K562 (cell line): Measurements from ENCODE around the gene FGF22. TPM values are rescaled to one million over a fixed set of nuclear protein-coding genes. Genes with fewer than 3 reads are reported as not detected.
A peak's percentile ranks its signal among the peaks of the same experiment; 100 is the strongest.

Experiments used
- CBFA2T3 ChIP-seq: fragments of 450-650 bp; IDR thresholded peaks from 2 replicates; pipeline ENCODE4 v1.6.1; 2017
- CCNT2 ChIP-seq: IDR thresholded peaks from 2 replicates; pipeline ENCODE4 v1.6.1; 2011; ENCODE audit warnings: borderline replicate concordance, low read depth, mild to moderate bottlenecking, moderate library complexity, mixed read lengths, low read length; ENCODE audit not compliant: insufficient read length; ENCODE audit errors: extremely low read depth
- HDAC3 ChIP-seq: fragments of 450-650 bp; IDR thresholded peaks from 2 replicates; pipeline ENCODE4 v1.6.1; 2018; ENCODE audit warnings: borderline replicate concordance, mild to moderate bottlenecking, moderate library complexity; ENCODE audit not compliant: partially characterized antibody
- KLF6 ChIP-seq: fragments of 250-450 bp; sonication (Bioruptor Pico); IDR thresholded peaks from 2 replicates; pipeline ENCODE4 v1.4.0; 2020; ENCODE audit warnings: mild to moderate bottlenecking, moderate library complexity, borderline replicate concordance
- NR2C1 ChIP-seq, 2 experiments: fragments of 450-650 bp; IDR thresholded peaks; 2 replicates each; pipeline ENCODE4 v1.6.1; 2017; ENCODE audit warnings: mild to moderate bottlenecking in 2 of 2, antibody characterized with exemption in 1 of 2, inconsistent platforms in 1 of 2, missing compliant biosample characterization in 1 of 2, missing genetic modification characterization in 1 of 2
- PHB2 ChIP-seq: fragments of 450-650 bp; IDR thresholded peaks from 2 replicates; pipeline ENCODE4 v1.6.1; 2017; ENCODE audit warnings: low read depth
- POLR2G ChIP-seq: fragments of 200-400 bp; formaldehyde crosslinking; IDR thresholded peaks from 2 replicates; pipeline ENCODE4 v1.6.1; 2017; ENCODE audit warnings: low read depth, mild to moderate bottlenecking, antibody characterized with exemption, low read length, moderate library complexity
- RBM39 ChIP-seq: fragments of 200-400 bp; formaldehyde crosslinking; optimal IDR thresholded peaks from 2 replicates; pipeline ENCODE3; 2018; ENCODE audit warnings: low read depth, low read length
- SIRT6 ChIP-seq: IDR thresholded peaks from one replicate; pipeline ENCODE4 v1.6.1; 2012; ENCODE audit warnings: low read depth, mild to moderate bottlenecking, control low read depth, inconsistent platforms, low read length, moderate library complexity
- SMAD2 ChIP-seq: fragments of 150-350 bp; IDR thresholded peaks from 2 replicates; pipeline ENCODE4 v1.6.1; 2014; ENCODE audit warnings: low read depth, mild to moderate bottlenecking, low read length
- SMARCA4 ChIP-seq: fragments of 450-650 bp; IDR thresholded peaks from 2 replicates; pipeline ENCODE4 v1.6.1; 2016
- ZBED1 ChIP-seq: IDR thresholded peaks from 2 replicates; pipeline ENCODE4 v1.6.1; 2014
- ZC3H4 ChIP-seq: sonication (generic); formaldehyde crosslinking; IDR thresholded peaks from 2 replicates; pipeline ENCODE4 v1.9.0; 2021; ENCODE audit warnings: missing genetic modification reagents, borderline replicate concordance
- polyA plus RNA-seq, 8 experiments: library from polyadenylated mRNA; depleted of rRNA in 4 of 8; stranded (reverse) in 5 of 8; unstranded in 3 of 8; fragments of >200 nt; fragmentation: Nextera tagmentation in 2 of 8; fragmentation: Illumina TruSeq in 1 of 8; extraction: Ambion mirVana in 2 of 8; extraction: Trizol in 1 of 8; gene quantifications; 2 replicates each; pipeline versions ENCODE4 v1.2.1 to v1.2.3, GENCODE V29; 2011 to 2014; ENCODE audit warnings: inconsistent platforms in 1 of 8, missing spikeins in 1 of 8
- total RNA-seq, 7 experiments: library from RNA; depleted of rRNA in 6 of 7; stranded (reverse); fragments of >200 nt in 6 of 7; fragmentation: Illumina TruSeq in 2 of 7; extraction: Trizol in 2 of 7; gene quantifications; 2 replicates each; pipeline versions ENCODE4 v1.2.1 to v1.2.3, GENCODE V29; 2011 to 2021; ENCODE audit warnings: low replicate concordance in 1 of 7
- TF ChIP-seq, protein P1 (sequence below): sonication (generic); formaldehyde crosslinking; IDR thresholded peaks from 2 replicates; pipeline ENCODE4 v1.8.0; 2022; ENCODE audit warnings: mild to moderate bottlenecking, missing genetic modification reagents
- TF ChIP-seq, protein P2 (sequence below): sonication (generic); formaldehyde crosslinking; IDR thresholded peaks from 2 replicates; pipeline ENCODE4 v1.8.0; 2023; ENCODE audit warnings: mild to moderate bottlenecking, missing genetic modification reagents
- TF ChIP-seq, protein P3 (sequence below): fragments of 250-450 bp; sonication (Bioruptor Pico); IDR thresholded peaks from 2 replicates; pipeline ENCODE4 v1.5.1; 2021; ENCODE audit warnings: mild to moderate bottlenecking
- TF ChIP-seq, protein P4 (sequence below): fragments of 250-450 bp; sonication (Bioruptor Pico); IDR thresholded peaks from 2 replicates; pipeline ENCODE4 v1.8.0; 2021; ENCODE audit warnings: mild to moderate bottlenecking, moderate library complexity
- TF ChIP-seq, protein P5 (sequence below): sonication (generic); IDR thresholded peaks from 2 replicates; pipeline ENCODE4 v1.6.1; 2016

Gene FGF22
- total and polyA plus RNA-seq, 9 of the 15 experiments (the other 6 are each of a cell fraction or from before 2014, with no cell fraction given) = 0.14 to 2.2 (median 0.86) TPM; not detected in 4

DNA sequence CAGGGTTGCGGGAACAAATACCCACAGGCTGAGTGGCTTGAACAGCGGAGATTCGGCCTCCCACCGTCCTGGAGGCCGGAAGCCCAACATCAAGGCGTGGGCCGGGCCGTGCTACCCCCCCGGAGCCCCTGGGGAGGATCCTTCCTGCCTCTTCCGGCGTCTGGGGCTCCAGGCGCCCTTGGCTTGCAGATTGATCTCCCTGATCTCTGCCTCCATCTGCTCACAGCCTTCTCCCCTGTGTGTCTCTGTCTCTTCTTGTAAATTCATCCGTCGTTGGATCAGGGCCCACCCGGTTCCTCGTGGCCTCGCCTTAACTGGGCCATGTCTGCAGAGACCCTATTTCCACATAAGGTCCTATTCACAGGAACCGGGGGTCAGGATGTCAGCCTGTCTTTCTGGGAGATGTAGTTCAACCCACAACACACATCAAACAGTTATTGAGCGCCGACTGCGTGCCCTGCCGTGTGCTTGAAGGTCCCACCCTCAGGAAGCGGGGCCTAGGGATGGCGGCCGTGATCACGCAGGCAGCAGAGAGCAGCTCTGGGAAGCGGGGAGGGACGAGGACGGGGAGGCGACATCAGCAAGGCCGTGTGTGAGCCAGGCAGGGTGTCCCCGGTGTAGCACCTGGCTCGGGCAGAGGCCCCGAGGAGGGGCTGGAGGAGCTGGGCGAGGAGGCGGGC lies 28.7 kb upstream of the FGF22 start (continued):
- TF ChIP-seq NR2C1 (IDR thresholded peaks at IDR 0.05) = peak; percentile 73; the same call in 1 of the 2 replicates
- TF ChIP-seq NR2C1 (tag; IDR thresholded peaks at IDR 0.05) = peak; percentile 77; the same call in 1 of the 2 replicates
- TF ChIP-seq KLF6 (CRISPR knock-in tag) = no peak
- TF ChIP-seq ZBED1 = 0 out of 2 replicates have a peak, but pooled peaks have one; percentile 45
- TF ChIP-seq SMARCA4 = peak; percentile 55
- TF ChIP-seq, protein P1, sequence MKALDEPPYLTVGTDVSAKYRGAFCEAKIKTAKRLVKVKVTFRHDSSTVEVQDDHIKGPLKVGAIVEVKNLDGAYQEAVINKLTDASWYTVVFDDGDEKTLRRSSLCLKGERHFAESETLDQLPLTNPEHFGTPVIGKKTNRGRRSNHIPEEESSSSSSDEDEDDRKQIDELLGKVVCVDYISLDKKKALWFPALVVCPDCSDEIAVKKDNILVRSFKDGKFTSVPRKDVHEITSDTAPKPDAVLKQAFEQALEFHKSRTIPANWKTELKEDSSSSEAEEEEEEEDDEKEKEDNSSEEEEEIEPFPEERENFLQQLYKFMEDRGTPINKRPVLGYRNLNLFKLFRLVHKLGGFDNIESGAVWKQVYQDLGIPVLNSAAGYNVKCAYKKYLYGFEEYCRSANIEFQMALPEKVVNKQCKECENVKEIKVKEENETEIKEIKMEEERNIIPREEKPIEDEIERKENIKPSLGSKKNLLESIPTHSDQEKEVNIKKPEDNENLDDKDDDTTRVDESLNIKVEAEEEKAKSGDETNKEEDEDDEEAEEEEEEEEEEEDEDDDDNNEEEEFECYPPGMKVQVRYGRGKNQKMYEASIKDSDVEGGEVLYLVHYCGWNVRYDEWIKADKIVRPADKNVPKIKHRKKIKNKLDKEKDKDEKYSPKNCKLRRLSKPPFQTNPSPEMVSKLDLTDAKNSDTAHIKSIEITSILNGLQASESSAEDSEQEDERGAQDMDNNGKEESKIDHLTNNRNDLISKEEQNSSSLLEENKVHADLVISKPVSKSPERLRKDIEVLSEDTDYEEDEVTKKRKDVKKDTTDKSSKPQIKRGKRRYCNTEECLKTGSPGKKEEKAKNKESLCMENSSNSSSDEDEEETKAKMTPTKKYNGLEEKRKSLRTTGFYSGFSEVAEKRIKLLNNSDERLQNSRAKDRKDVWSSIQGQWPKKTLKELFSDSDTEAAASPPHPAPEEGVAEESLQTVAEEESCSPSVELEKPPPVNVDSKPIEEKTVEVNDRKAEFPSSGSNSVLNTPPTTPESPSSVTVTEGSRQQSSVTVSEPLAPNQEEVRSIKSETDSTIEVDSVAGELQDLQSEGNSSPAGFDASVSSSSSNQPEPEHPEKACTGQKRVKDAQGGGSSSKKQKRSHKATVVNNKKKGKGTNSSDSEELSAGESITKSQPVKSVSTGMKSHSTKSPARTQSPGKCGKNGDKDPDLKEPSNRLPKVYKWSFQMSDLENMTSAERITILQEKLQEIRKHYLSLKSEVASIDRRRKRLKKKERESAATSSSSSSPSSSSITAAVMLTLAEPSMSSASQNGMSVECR (CRISPR knock-in tag) = no peak; the same call in 1 of the 2 replicates
- TF ChIP-seq, protein P2, sequence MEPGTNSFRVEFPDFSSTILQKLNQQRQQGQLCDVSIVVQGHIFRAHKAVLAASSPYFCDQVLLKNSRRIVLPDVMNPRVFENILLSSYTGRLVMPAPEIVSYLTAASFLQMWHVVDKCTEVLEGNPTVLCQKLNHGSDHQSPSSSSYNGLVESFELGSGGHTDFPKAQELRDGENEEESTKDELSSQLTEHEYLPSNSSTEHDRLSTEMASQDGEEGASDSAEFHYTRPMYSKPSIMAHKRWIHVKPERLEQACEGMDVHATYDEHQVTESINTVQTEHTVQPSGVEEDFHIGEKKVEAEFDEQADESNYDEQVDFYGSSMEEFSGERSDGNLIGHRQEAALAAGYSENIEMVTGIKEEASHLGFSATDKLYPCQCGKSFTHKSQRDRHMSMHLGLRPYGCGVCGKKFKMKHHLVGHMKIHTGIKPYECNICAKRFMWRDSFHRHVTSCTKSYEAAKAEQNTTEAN = no peak
- TF ChIP-seq CBFA2T3 = peak; percentile 76
- TF ChIP-seq RBM39 = no peak
- TF ChIP-seq SMAD2 = no peak
- no peak for TF ChIP-seq HDAC3
- no peak for TF ChIP-seq ZC3H4
- TF ChIP-seq, protein P3, sequence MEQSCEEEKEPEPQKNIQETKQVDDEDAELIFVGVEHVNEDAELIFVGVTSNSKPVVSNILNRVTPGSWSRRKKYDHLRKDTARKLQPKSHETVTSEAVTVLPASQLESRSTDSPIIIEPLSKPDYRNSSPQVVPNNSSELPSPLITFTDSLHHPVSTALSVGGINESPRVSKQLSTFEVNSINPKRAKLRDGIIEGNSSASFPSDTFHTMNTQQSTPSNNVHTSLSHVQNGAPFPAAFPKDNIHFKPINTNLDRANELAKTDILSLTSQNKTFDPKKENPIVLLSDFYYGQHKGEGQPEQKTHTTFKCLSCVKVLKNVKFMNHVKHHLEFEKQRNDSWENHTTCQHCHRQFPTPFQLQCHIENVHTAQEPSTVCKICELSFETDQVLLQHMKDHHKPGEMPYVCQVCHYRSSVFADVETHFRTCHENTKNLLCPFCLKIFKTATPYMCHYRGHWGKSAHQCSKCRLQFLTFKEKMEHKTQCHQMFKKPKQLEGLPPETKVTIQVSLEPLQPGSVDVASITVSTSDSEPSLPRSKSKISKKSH (CRISPR knock-in tag) = no peak
- peak; percentile 73 for TF ChIP-seq POLR2G
- no peak for TF ChIP-seq SIRT6
- no peak for TF ChIP-seq CCNT2
- TF ChIP-seq, protein P4, sequence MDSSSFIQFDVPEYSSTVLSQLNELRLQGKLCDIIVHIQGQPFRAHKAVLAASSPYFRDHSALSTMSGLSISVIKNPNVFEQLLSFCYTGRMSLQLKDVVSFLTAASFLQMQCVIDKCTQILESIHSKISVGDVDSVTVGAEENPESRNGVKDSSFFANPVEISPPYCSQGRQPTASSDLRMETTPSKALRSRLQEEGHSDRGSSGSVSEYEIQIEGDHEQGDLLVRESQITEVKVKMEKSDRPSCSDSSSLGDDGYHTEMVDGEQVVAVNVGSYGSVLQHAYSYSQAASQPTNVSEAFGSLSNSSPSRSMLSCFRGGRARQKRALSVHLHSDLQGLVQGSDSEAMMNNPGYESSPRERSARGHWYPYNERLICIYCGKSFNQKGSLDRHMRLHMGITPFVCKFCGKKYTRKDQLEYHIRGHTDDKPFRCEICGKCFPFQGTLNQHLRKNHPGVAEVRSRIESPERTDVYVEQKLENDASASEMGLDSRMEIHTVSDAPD (CRISPR knock-in tag) = no peak
- no peak for TF ChIP-seq PHB2
- TF ChIP-seq, protein P5, sequence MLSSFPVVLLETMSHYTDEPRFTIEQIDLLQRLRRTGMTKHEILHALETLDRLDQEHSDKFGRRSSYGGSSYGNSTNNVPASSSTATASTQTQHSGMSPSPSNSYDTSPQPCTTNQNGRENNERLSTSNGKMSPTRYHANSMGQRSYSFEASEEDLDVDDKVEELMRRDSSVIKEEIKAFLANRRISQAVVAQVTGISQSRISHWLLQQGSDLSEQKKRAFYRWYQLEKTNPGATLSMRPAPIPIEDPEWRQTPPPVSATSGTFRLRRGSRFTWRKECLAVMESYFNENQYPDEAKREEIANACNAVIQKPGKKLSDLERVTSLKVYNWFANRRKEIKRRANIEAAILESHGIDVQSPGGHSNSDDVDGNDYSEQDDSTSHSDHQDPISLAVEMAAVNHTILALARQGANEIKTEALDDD = no peak
